PC-9 (cell line): ENCODE data around the gene IFNLR1. TPM values are rescaled to one million over a fixed set of nuclear protein-coding genes. Genes with fewer than 3 reads are reported as not detected.

Experiments used
- BruUV-seq: library from RNA; stranded (reverse); fragments of 400-500 nt; replicated peaks from 2 replicates; lab custom pipeline; 2021; lab: Mats Ljungman, UMichigan
- CTCF ChIA-PET: fragments of 300-600 bp; sonication (Branson Sonifier 250); formaldehyde crosslinking; loops from one replicate; lab custom pipeline; 2022; ENCODE audit warnings: antibody characterized with exemption; lab: Charles Lee
- POLR2A ChIA-PET: fragments of 300-600 bp; sonication (Branson Sonifier 250); formaldehyde crosslinking; loops from one replicate; lab custom pipeline; 2022; ENCODE audit warnings: antibody characterized with exemption; ENCODE audit not compliant: unreplicated experiment; lab: Charles Lee
- DNase-seq, 2 experiments: peaks; one replicate each; pipeline versions ENCODE4 v3.0.0 to v3.0.0-alpha.2; 2015 to 2022; ENCODE audit warnings: mixed read lengths in 1 of 2
- H2AFZ ChIP-seq: fragments of 200-600 bp; sonication (generic); 2 replicates; pipeline ENCODE4 v1.8.1; 2017; ENCODE audit warnings: antibody characterized with exemption
- H3F3A ChIP-seq: fragments of 200-600 bp; sonication (generic); 2 replicates; pipeline ENCODE4 v1.8.1; 2017; ENCODE audit warnings: antibody characterized with exemption, mild to moderate bottlenecking, low read depth; ENCODE audit not compliant: insufficient read depth
- H3K27ac ChIP-seq: fragments of 200-600 bp; sonication (generic); 2 replicates; pipeline ENCODE4 v1.6.1; 2016; ENCODE audit warnings: mixed run types
- H3K27me3 ChIP-seq: fragments of 200-600 bp; sonication (generic); 2 replicates; pipeline ENCODE4 v1.6.1; 2016; ENCODE audit warnings: low read depth, mixed run types; ENCODE audit not compliant: insufficient read depth
- H3K36me3 ChIP-seq: fragments of 200-600 bp; sonication (generic); 2 replicates; pipeline ENCODE4 v1.6.1; 2016; ENCODE audit warnings: low read depth, mixed run types
- H3K4me1 ChIP-seq: fragments of 200-600 bp; sonication (generic); replicated peaks from 2 replicates; pipeline ENCODE4 v1.6.1; 2016; ENCODE audit warnings: mixed run types; ENCODE audit not compliant: insufficient read depth
- H3K4me2 ChIP-seq: fragments of 200-600 bp; sonication (generic); 2 replicates; pipeline ENCODE4 v1.6.1; 2017; ENCODE audit warnings: mixed run types
- H3K4me3 ChIP-seq: fragments of 200-600 bp; sonication (generic); 2 replicates; pipeline ENCODE4 v1.6.1; 2016; ENCODE audit warnings: mixed run types
- H3K79me2 ChIP-seq: fragments of 200-600 bp; sonication (generic); 2 replicates; pipeline ENCODE4 v1.6.1; 2017; ENCODE audit warnings: low read depth, mixed run types
- H3K9me2 ChIP-seq: fragments of 200-600 bp; sonication (generic); 2 replicates; pipeline ENCODE4 v1.8.1; 2017; ENCODE audit warnings: mild to moderate bottlenecking; ENCODE audit not compliant: insufficient read depth
- H3K9me3 ChIP-seq: fragments of 200-600 bp; sonication (generic); 2 replicates; pipeline ENCODE4 v1.8.1; 2016; ENCODE audit warnings: low read depth; ENCODE audit not compliant: insufficient read depth
- H4K20me1 ChIP-seq: fragments of 200-600 bp; sonication (generic); 2 replicates; pipeline ENCODE4 v1.8.1; 2017; ENCODE audit not compliant: insufficient read depth
- CTCF ChIP-seq: fragments of 200-600 bp; sonication (generic); conservative IDR thresholded peaks from 2 replicates; pipeline ENCODE4 v1.6.1; 2017; ENCODE audit warnings: mixed run types, antibody characterized with exemption, mild to moderate bottlenecking, moderate library complexity
- EZH2 ChIP-seq: fragments of 200-600 bp; sonication (generic); IDR thresholded peaks from 2 replicates; pipeline ENCODE4 v1.8.0; 2017; ENCODE audit warnings: antibody characterized with exemption, low read depth
- intact Hi-C: fragments of 100-400 bp; cut with micrococcal nuclease; formaldehyde crosslinking; loops from one replicate; pipeline ENCODE4 v1.10.0; 2022; ENCODE audit not compliant: unreplicated experiment
- total RNA-seq: library from RNA; stranded (reverse); gene quantifications from 2 replicates; pipeline ENCODE4 v1.2.3, GENCODE V29; 2021

The IFNLR1 gene
- total RNA-seq, 1 experiment from 2014 or later: 5.5 TPM

- H3F3A ChIP-seq: no peaks in the 10 kb centered on the region
- no peaks in the 10 kb centered on the region for H3K27me3 ChIP-seq
- intact Hi-C loops: no loop called here
- TF ChIP-seq CTCF (no peak), EZH2 (no peak)
- ChIA-PET POLR2A (no interaction called here), CTCF (no interaction called here)
- no peaks in the 10 kb centered on the region for H3K79me2 ChIP-seq
- H3K4me1 ChIP-seq: no peaks in the 10 kb centered on the region
- no peaks in the 10 kb centered on the region for H3K36me3 ChIP-seq
- no peak overlapping the region for H2AFZ ChIP-seq
- BruUV-seq: no TSS peak
- H3K9me2 ChIP-seq: no peaks in the 10 kb centered on the region
- H3K9me3 ChIP-seq: no peaks in the 10 kb centered on the region
- no peak for DNase-seq
- H4K20me1 ChIP-seq: no peaks in the 10 kb centered on the region
- no peak overlapping the region for H3K4me2 ChIP-seq
- no peak overlapping the region for H3K4me3 ChIP-seq
- no peak overlapping the region for H3K27ac ChIP-seq
Measured at GRCh38 chr1:24133819-24134218, 53.3 kb downstream of the IFNLR1 start.

- no peak overlapping the region for H2AFZ ChIP-seq
- no peaks in the 10 kb centered on the region for H3K9me3 ChIP-seq
- H3K4me3 ChIP-seq: no peak overlapping the region
- no peak overlapping the region for H3K4me2 ChIP-seq
- no peaks in the 10 kb centered on the region for H3K79me2 ChIP-seq
- H4K20me1 ChIP-seq: no peaks in the 10 kb centered on the region
- no peak for DNase-seq
- ChIA-PET CTCF (no interaction called here), POLR2A (no interaction called here)
- intact Hi-C loops: no loop called here
- TF ChIP-seq EZH2 (no peak), CTCF (no peak)
- H3F3A ChIP-seq: no peaks in the 10 kb centered on the region
- no peaks in the 10 kb centered on the region for H3K36me3 ChIP-seq
- no TSS peak for BruUV-seq
- H3K9me2 ChIP-seq: no peaks in the 10 kb centered on the region
- no peak overlapping the region for H3K27ac ChIP-seq
- no peaks in the 10 kb centered on the region for H3K4me1 ChIP-seq
- H3K27me3 ChIP-seq: no peaks in the 10 kb centered on the region
Measured at GRCh38 chr1:24130385-24130784, 56.7 kb downstream of the IFNLR1 start.

DNA sequence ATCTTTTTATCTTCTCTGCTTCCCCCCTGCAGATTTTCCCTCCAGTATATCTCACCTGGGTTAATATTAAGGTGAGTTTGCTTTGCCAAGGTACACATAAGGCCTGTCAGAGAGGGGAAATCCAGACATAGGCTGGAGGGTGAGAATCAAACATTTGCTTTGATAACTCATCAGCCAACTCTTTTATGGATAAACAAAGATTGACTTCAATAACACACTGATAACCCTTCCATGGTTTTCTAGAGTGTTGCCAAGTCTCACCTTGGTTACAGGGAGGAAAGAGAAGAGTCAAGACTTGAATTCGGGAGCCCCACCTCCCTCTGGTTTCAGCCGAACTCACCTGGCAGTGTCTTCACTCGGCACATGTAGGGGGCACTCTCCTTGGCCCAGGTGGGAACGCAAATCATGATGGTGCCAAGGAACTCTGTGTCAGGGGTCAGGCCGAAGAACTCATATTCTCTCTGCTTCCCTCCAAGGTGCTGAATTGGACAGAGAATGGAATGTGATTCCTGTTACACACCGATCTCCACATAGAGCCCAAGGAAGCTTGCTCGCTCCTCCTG lies 59.2 kb downstream of the IFNLR1 start:
- no peaks in the 10 kb centered on the region for H3K9me2 ChIP-seq
- no peaks in the 10 kb centered on the region for H3K9me3 ChIP-seq
- no peak for TF ChIP-seq CTCF
- TF ChIP-seq EZH2: no peak
- CTCF ChIA-PET: no interaction called here
- H3F3A ChIP-seq: no peaks in the 10 kb centered on the region
- no peak overlapping the region for H3K27ac ChIP-seq
- BruUV-seq: no TSS peak
- no peaks in the 10 kb centered on the region for H4K20me1 ChIP-seq
- H3K4me1 ChIP-seq: no peaks in the 10 kb centered on the region
- no peak overlapping the region for H2AFZ ChIP-seq
- POLR2A ChIA-PET: no interaction called here
- no peaks in the 10 kb centered on the region for H3K27me3 ChIP-seq
- no peak for DNase-seq
- H3K4me2 ChIP-seq: no peak overlapping the region
- intact Hi-C loops: no loop called here
- no peaks in the 10 kb centered on the region for H3K79me2 ChIP-seq
- no peak overlapping the region for H3K4me3 ChIP-seq
- H3K36me3 ChIP-seq: no peaks in the 10 kb centered on the region
